Hematopoietic multipotent progenitor cell (in vitro differentiated cells): ENCODE data around the gene OR6B1. TPM values are rescaled to one million over a fixed set of nuclear protein-coding genes. Genes with fewer than 3 reads are reported as not detected.

Experiments
- DNase-seq, 3 donors: peaks; one replicate each; pipeline ENCODE4 v3.0.0-alpha.2; 2011 to 2015; ENCODE audit warnings: low read depth in 2 of 3, low spot score in 2 of 3
- total RNA-seq: library from RNA; depleted of rRNA; stranded (reverse); fragments of >200 nt; gene quantifications from one replicate; pipeline ENCODE4 v1.2.3, GENCODE V29; 2012

OR6B1 gene
- under 0.01 TPM for total RNA-seq

DNA sequence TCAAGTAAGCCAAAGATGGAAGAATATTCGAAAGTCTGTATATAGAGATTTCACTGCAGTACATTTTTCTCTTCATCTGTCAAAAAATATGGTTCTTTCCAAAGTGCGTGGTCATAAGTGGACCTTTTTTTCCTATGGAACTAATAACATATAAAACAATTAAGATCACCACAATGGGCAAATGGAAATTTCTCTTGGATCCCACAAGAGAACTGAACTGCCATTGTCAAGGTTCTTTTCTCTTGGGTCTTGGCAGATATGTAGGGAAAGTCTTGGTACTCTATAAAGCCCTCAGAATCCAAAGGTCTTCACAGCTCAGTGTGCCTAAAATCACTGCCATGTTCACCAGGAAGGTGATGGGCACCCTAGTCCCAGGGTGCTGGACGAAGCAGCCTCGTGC is at the start of gene OR6B1:
OR6B1 (plus strand) TSS at position 301 of the 400 bp plus-strand sequence. CDS start 3,677 bp downstream, outside the sequence.
- no peak for DNase-seq

GRCh38 chr7:143953421-143953820 is 46.7 kb upstream of the OR6B1 start:
- no peak for DNase-seq

- DNase-seq, result no peak
These were observed 46.0 kb upstream of the OR6B1 start for GRCh38 chr7:143954135-143954534.

DNA sequence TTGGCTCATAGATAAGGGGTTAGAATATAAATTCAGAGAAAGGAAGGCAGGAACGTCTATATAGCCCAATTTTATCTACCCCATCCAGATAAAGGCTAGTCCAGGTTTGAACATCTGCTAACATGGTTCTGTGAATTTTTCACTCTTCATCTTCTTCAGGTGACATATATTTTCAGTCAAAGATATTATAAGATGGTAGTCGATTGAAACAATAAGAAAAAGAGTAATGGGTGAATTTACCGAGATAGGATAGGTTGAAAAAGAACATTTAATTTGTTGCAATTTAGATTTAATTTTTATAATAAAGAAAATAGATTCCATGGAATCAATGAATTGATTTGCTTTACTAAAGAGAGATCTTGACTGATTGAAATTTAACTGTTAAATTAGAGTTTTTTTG is 45.6 kb upstream of the OR6B1 start, which contains the start of gene OR2F1:
OR2F1 (plus strand) TSS at position 301 of the 400 bp plus-strand sequence. CDS start 5,127 bp downstream, outside the sequence.
- no peak for DNase-seq

DNA sequence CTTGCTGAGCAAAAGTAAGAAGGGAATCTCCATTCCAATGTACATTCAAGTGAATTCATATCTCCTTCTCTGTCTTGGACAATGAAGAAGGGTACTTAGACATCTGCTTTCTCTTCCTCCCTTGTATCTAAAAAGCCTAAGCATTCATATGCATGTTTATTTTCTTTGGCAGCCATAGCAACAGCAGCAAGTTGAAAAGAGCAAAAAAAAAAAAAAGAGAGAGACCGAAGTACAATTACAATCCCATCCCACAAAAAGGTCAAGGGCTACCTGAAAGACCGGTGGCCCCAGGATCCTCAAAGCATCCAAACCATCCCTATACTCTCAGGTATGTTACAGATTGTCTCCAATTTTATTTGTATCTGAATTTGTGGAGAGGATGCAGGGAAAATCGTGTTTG is 41.3 kb upstream of the OR6B1 start:
- DNase-seq, result no peak

DNA sequence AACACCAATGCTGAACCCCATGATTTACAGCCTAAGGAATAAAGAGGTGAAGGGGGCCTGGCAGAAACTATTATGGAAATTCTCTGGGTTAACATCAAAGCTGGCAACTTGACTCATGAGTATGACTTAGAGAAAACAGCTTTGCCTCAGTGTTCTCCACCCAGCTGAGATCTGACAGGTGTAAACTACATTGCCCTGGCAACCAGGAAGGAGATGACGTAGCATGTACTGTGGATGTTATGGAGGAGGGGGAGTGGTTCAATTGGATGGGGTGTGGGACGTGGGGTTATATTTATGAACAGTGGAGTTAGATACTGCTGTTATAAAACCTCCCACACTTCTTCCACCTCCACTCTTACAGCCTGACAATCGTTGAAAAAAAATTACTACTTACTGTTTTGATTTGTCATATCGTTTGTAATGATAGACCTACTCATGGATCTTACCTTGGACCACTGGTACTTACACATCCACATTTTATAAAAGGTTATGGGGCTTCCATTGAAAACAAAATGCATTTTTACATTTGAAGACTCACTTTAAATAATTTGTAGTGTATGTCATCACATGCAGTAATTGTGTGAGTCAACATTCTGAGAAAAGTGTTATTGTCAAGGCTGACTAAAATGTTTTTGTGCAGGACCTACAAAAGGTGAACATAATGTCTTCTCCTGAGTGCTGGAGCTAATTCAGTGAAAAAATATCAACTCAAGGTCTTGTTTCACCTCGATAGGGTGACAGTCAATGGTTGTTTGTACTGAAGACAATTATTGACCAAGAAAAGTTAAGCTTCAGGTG is 39.1 kb upstream of the OR6B1 start:
- DNase-seq, result no peak

DNA sequence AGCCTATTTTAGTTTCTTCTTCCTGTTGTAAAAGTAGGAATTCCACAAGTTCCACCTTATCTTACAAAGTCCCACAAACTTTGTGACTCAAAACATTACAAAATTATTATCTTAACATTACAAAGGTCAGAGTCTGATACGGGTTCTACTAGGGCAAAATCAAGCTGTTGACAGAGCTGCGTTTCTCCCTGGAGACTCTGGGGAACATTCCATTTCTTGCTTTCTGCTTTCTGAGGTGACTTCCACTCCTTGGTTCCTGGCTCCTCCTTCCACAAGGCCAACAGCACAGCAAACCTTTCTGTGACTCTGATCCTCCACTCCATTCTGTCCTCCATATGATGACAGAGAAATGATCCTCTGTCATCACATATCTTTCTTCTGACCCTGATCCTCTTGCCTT is 34.8 kb upstream of the OR6B1 start:
- no peak for DNase-seq

- no peak for DNase-seq
These were observed 32.7 kb upstream of the OR6B1 start for GRCh38 chr7:143967398-143967797.

DNA sequence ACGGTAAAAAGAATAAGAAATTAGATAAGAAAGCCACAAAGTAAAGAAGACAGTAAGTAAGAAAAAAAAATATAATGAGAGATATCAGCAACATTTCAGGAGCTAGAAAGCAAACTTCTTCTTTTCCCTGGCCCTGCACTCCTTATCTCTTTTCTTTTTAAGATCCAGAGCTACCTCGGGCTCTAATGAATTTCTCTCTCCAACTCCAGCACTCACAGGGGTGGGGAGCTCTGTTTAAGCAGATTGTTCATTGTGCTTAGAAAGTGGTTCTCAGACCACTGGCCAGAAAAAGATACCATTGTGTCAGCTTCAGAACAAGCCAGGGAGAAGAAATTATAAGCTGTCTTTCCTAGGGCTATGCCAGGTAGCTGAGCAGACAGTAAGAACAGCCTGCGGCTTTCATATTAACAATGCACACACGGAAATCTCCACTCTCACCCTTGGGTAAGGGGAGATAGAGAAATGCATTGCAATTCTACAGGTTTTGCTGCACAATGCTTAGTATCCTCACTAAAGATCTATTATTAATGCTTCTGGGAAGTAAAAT is 26.2 kb upstream of the OR6B1 start:
- no peak for DNase-seq

- no peak for DNase-seq
These were observed 25.7 kb upstream of the OR6B1 start for GRCh38 chr7:143974459-143974858.

DNA sequence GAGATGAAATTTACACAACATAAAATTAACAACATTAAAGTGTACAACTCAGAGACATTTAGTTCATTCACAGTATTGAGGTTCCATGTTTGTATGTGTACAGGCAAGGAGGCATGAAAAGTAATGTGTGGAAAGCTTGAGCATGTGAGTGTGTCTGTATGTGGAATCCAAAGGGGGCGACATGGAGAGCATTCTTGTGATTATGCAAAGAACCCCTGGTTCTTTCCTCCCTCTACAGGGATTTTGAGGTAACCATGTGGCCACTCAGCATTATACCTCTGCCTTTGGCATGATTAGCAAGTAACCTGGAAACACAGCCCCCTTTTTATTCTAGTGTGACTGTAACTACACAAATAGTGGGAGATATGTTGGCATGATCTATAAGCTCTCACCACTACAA is 24.5 kb upstream of the OR6B1 start:
- peak in 2 of 3 donors; percentile 18 to 27 for DNase-seq

DNA sequence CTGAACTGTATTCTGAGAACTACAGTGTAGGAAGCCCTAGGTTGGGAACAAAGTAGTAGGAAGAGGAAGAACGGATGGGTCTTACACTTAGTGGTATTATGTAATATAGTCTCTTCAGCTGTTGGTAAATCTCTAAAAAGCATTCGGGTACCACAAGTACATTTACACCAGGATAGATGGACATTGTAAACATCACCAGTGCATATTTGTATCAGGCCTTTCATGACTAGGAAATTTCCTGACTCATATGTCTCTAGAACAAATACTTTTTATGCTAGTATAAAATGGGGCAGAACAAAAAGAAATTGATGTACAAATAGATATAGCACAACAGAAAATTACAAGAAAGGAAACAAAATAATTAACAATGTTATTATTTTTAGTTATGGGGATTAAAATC is 21.5 kb upstream of the OR6B1 start:
- DNase-seq, result no peak

- DNase-seq, result no peak
These were observed 20.8 kb upstream of the OR6B1 start for GRCh38 chr7:143979359-143979758.

DNA sequence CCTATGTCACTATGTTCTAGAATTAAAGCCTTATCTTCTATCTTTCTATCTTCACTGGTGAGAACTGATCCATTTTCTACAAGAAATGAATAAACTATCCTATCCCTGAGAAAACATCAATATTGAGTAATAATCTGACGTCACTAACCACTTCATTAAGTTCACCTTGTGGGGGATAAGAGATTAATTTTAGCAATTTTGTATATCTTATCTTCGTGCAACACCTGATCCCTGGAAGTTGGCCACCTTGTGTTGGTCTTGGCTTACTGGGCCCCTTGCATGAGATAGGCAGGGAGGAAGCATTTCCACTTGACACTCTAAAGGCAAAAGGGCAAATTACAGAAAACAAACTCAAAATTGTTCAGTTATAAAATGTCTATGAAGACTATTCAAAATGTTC is 20.1 kb upstream of the OR6B1 start:
- no peak for DNase-seq

DNA sequence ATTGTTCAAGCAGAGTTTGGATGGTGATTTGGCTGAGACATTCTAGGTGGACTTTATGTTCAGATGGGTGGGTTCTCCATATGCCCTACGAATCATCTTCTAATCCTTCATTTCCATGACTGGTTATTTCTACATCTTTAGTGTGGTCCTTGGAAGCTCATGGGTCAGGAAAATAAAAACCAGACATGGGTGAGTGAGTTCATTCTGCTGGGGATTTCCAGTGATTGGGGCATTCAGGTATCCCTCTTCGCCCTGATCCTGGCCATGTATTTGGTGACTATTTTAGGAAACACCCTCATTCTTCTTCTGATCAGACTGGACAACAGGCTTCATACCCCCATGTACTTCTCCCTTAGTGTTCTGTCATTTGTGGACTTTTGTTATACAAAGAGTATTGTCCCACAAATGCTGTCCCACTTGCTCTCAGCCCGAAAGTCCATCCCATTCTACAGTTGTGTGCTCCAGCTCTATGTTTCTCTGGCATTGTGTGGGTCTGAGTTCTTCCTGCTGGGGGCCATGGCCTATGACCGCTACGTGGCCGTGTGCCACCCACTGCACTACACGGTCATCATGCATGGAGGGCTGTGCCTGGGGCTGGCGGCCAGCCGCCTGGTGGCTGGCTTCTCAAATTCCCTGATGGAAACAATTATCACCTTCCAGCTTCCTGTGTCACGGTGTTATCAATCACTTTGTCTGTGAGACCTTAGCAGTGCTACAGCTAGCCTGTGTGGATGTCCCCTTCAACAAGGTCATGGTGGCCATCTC is 19.2 kb upstream of the OR6B1 start:
- no peak for DNase-seq

- no peak for DNase-seq
These were observed 16.2 kb upstream of the OR6B1 start for GRCh38 chr7:143983960-143984359.

- DNase-seq, result peak in 1 of 3 donors; percentile 12
These were observed 12.6 kb upstream of the OR6B1 start for GRCh38 chr7:143987513-143987912.

GRCh38 chr7:143988976-143989745 is 11.0 kb upstream of the OR6B1 start:
- DNase-seq, result no peak

- DNase-seq, result no peak
These were observed 7.5 kb upstream of the OR6B1 start for GRCh38 chr7:143992670-143993069.

DNA sequence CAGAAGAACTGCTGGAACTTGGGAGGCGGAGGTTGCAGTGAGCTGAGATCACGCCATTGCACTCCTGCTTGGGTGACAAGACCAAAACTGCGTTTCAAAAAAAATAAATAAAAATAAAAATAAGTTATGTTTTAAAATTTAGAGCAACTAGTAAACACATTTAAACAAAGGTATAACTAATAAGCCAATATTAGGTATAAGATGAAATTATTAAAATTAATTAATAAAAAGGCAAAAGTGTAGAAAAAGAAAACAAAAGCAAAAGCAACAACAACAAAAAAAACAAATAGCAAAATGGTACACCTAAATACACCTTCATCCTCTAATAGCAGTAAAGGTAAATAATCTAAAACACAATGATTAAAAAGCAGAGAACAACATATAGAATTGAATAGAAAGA is 6.2 kb upstream of the OR6B1 start:
- DNase-seq, result no peak

- no peak for DNase-seq
These were observed 1.4 kb downstream of the OR6B1 start for GRCh38 chr7:144001543-144001942.
